ENCODE data around the gene LBH. TPM values are rescaled to one million over a fixed set of nuclear protein-coding genes. Genes with fewer than 3 reads are reported as not detected.

The LBH gene
- total RNA-seq, 1 experiment from 2014 or later: 159 TPM

GRCh38 chr2:30222031-30222430 is 9.3 kb upstream of the LBH start:
- TF ChIP-seq, protein P1, sequence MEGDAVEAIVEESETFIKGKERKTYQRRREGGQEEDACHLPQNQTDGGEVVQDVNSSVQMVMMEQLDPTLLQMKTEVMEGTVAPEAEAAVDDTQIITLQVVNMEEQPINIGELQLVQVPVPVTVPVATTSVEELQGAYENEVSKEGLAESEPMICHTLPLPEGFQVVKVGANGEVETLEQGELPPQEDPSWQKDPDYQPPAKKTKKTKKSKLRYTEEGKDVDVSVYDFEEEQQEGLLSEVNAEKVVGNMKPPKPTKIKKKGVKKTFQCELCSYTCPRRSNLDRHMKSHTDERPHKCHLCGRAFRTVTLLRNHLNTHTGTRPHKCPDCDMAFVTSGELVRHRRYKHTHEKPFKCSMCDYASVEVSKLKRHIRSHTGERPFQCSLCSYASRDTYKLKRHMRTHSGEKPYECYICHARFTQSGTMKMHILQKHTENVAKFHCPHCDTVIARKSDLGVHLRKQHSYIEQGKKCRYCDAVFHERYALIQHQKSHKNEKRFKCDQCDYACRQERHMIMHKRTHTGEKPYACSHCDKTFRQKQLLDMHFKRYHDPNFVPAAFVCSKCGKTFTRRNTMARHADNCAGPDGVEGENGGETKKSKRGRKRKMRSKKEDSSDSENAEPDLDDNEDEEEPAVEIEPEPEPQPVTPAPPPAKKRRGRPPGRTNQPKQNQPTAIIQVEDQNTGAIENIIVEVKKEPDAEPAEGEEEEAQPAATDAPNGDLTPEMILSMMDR (IDR thresholded peaks at IDR 0.05; ENCODE audit: insufficient read depth in 1 of 2, low read depth in 1 of 2, low read length in 1 of 2, severe bottlenecking in 1 of 2, unreplicated experiment in 1 of 2): no peak
- POLR2A ChIA-PET: no interaction called here
- H3K27me3 ChIP-seq (replicated peaks; ENCODE audit: control insufficient read depth, insufficient read depth, low read length): no peaks in the 10 kb centered on the region

GRCh38 chr2:30222636-30223360 is 8.5 kb upstream of the LBH start:
- H3K36me3 Mint-ChIP-seq (ENCODE audit: insufficient read depth, unreplicated experiment): peaks cover 9% of the 10 kb centered on the region
- TF ChIP-seq, protein P1 (IDR thresholded peaks at IDR 0.05; ENCODE audit: insufficient read depth in 1 of 2, low read depth in 1 of 2, low read length in 1 of 2, severe bottlenecking in 1 of 2, unreplicated experiment in 1 of 2): no peak
- no peak for DNase-seq
- no TSS peak for BruUV-seq (replicated peaks)
- Histone ChIP-seq H3K9me3 (no peaks in the 10 kb centered on the region), H3K4me3 (ENCODE audit: low read depth, low read length) (no peak overlapping the region), H3K27me3 (replicated peaks; ENCODE audit: control insufficient read depth, insufficient read depth, low read length) (no peaks in the 10 kb centered on the region), H3K36me3 (ENCODE audit: control insufficient read depth, insufficient read depth, low read length) (no peaks in the 10 kb centered on the region), H3K4me1 (peaks cover 51% of the 10 kb centered on the region)
- peaks cover 52% of the 10 kb centered on the region for H3K4me1 Mint-ChIP-seq (ENCODE audit: low read depth, unreplicated experiment)
- no peaks in the 10 kb centered on the region for H3K27me3 Mint-ChIP-seq (ENCODE audit: insufficient read depth, unreplicated experiment)
- no peak overlapping the region for H3K4me3 Mint-ChIP-seq (ENCODE audit: unreplicated experiment)
- POLR2A ChIA-PET: no interaction called here
- no peak overlapping the region for H3K27ac Mint-ChIP-seq (ENCODE audit: unreplicated experiment)
- CTCF ChIA-PET: no interaction called here
- no peaks in the 10 kb centered on the region for H3K9me3 Mint-ChIP-seq (ENCODE audit: unreplicated experiment)
- intact Hi-C loops (cut with micrococcal nuclease; ENCODE audit: unreplicated experiment): no loop called here

More at GRCh38 chr2:30222031-30222430, 9.3 kb upstream of the LBH start:
- Mint-ChIP-seq H3K4me1 (ENCODE audit: low read depth, unreplicated experiment) (peaks cover 59% of the 10 kb centered on the region), H3K27ac (ENCODE audit: unreplicated experiment) (no peak overlapping the region), H3K27me3 (ENCODE audit: insufficient read depth, unreplicated experiment) (no peaks in the 10 kb centered on the region), H3K4me3 (ENCODE audit: unreplicated experiment) (no peak overlapping the region), H3K9me3 (ENCODE audit: unreplicated experiment) (no peaks in the 10 kb centered on the region), H3K36me3 (ENCODE audit: insufficient read depth, unreplicated experiment) (peaks cover 9% of the 10 kb centered on the region)
- Histone ChIP-seq H3K9me3 (no peaks in the 10 kb centered on the region), H3K4me3 (ENCODE audit: low read depth, low read length) (no peak overlapping the region), H3K36me3 (ENCODE audit: control insufficient read depth, insufficient read depth, low read length) (no peaks in the 10 kb centered on the region), H3K4me1 (peaks cover 56% of the 10 kb centered on the region)
- no peak for DNase-seq
- no TSS peak for BruUV-seq (replicated peaks)
- CTCF ChIA-PET: no interaction called here
- intact Hi-C loops (cut with micrococcal nuclease; ENCODE audit: unreplicated experiment): no loop called here

DNA sequence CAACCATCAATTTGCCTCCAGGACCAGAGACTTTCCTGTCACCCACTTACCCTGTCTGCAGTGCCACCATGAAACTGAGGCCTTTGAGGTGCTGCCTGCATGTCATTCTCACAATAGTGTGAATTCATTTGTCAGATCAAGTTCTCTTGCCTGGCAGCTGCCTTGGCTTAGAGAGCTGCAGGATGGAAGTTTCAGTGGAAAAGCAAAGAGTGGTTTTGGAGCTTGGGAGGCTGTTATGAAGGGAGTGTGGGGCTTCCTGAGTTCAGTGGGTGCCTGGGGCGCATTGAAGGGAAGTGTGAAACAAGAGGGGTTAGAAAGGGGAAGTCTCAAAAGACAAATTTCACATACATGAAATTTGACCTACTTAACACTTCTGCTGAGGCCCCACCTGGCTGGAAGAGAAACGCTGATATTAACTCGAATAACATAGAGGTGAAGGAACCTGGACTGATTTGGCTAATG is 7.9 kb upstream of the LBH start:
- Mint-ChIP-seq H3K4me3 (ENCODE audit: unreplicated experiment) (no peak overlapping the region), H3K4me1 (ENCODE audit: low read depth, unreplicated experiment) (peaks cover 52% of the 10 kb centered on the region), H3K27me3 (ENCODE audit: insufficient read depth, unreplicated experiment) (no peaks in the 10 kb centered on the region), H3K27ac (ENCODE audit: unreplicated experiment) (no peak overlapping the region), H3K9me3 (ENCODE audit: unreplicated experiment) (no peaks in the 10 kb centered on the region), H3K36me3 (ENCODE audit: insufficient read depth, unreplicated experiment) (peaks cover 9% of the 10 kb centered on the region)
- intact Hi-C loops (cut with micrococcal nuclease; ENCODE audit: unreplicated experiment): no loop called here
- Histone ChIP-seq H3K27me3 (replicated peaks; ENCODE audit: control insufficient read depth, insufficient read depth, low read length) (no peaks in the 10 kb centered on the region), H3K4me1 (peaks cover 48% of the 10 kb centered on the region), H3K9me3 (no peaks in the 10 kb centered on the region), H3K4me3 (ENCODE audit: low read depth, low read length) (no peak overlapping the region), H3K36me3 (ENCODE audit: control insufficient read depth, insufficient read depth, low read length) (no peaks in the 10 kb centered on the region)
- POLR2A ChIA-PET: no interaction called here
- CTCF ChIA-PET: no interaction called here
- TF ChIP-seq, protein P1 (IDR thresholded peaks at IDR 0.05; ENCODE audit: insufficient read depth in 1 of 2, low read depth in 1 of 2, low read length in 1 of 2, severe bottlenecking in 1 of 2, unreplicated experiment in 1 of 2): no peak
- BruUV-seq (replicated peaks): no TSS peak
- DNase-seq: no peak

Measured in Caco-2 (cell line).